GM12872 (cell line): ENCODE measurements around the gene PHTF2.

Experiments used
- TF ChIP-seq, protein P1 (sequence below): IDR thresholded peaks from 3 replicates; pipeline ENCODE4 v1.5.1; 2011; ENCODE audit warnings: low read depth, mild to moderate bottlenecking, low read length, moderate library complexity; ENCODE audit not compliant: insufficient read depth

Gene PHTF2

DNA sequence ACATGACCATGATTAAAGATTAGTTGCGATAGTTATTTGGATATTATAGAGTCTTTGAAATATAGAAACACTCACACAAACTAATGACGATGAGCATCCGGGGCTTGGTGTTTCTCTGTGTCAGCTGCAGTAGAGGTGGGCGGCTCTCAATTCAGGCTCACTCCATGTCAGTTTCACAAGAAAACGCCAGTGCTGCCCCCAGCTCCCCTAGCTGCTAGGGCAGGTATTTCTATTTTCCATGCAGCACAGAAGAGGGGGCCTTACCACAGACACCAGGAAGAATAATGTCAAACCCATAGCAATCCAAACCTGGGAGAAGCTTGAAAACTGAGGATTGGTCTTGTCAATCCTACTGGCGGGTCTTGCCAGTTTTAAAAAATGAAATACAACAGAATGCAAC is 197.1 kb downstream of the PHTF2 start:
- TF ChIP-seq, protein P1, sequence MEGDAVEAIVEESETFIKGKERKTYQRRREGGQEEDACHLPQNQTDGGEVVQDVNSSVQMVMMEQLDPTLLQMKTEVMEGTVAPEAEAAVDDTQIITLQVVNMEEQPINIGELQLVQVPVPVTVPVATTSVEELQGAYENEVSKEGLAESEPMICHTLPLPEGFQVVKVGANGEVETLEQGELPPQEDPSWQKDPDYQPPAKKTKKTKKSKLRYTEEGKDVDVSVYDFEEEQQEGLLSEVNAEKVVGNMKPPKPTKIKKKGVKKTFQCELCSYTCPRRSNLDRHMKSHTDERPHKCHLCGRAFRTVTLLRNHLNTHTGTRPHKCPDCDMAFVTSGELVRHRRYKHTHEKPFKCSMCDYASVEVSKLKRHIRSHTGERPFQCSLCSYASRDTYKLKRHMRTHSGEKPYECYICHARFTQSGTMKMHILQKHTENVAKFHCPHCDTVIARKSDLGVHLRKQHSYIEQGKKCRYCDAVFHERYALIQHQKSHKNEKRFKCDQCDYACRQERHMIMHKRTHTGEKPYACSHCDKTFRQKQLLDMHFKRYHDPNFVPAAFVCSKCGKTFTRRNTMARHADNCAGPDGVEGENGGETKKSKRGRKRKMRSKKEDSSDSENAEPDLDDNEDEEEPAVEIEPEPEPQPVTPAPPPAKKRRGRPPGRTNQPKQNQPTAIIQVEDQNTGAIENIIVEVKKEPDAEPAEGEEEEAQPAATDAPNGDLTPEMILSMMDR: no peak

DNA sequence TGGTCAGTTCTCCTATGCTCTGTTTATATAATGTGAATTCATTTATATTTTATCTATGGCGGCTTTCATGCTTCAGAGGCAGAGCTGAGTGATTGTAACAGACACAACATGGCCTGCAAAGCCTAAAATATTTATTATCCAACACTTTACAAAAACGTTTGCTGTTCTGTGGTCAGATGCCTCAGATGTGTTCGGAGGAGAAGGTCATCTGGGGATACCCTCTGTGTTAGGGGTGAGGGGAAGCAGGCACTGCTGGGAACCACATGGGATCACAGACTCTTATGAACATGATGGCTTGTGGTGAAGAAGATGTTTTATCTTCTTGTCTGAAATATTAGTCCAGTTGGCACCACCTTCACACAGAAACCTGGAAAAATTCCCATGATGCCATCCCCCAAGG is 203.4 kb downstream of the PHTF2 start:
- TF ChIP-seq, protein P1: no peak

- TF ChIP-seq, protein P1: no peak
These were observed 204.1 kb downstream of the PHTF2 start for GRCh38 chr7:78002715-78003114.

DNA sequence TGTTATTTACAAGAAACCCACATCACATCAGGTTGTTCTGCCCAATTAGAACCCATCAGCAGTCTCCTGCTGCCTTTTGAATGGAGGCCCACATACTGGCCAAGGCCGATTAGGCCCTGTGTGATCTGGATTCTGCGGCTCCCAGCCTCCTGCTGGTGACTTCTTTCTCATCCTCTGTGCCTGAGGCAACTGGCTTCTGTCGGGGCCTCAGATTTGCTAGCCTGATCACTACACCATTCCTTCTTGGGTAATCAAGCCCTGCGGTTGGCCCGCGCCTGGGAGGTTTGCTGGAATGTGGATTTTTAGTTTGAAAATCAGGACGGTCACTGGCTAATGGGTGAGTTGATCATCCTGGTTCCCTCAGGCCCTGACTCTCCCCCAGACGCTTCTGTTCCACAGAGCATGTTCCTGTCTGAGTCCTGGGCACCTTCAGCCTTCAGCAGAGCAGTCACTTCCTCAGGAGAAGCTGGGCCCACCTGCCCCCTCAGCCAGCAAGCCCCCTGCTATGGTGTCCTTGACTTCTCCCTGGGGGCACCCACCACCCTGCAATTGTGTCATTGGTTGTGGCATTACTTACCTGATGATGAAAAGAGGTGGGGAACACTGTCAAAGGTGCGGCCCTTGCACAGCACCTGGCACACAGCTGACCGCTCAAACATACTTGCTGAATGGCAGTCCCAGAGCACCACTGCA is 207.6 kb downstream of the PHTF2 start:
- TF ChIP-seq, protein P1: no peak
